ENCODE measurements around the gene DOK3.

DOK3 gene

GRCh38 chr5:177512736-177513380 lies 3.2 kb upstream of the DOK3 start:
- TF ChIP-seq, protein P1, sequence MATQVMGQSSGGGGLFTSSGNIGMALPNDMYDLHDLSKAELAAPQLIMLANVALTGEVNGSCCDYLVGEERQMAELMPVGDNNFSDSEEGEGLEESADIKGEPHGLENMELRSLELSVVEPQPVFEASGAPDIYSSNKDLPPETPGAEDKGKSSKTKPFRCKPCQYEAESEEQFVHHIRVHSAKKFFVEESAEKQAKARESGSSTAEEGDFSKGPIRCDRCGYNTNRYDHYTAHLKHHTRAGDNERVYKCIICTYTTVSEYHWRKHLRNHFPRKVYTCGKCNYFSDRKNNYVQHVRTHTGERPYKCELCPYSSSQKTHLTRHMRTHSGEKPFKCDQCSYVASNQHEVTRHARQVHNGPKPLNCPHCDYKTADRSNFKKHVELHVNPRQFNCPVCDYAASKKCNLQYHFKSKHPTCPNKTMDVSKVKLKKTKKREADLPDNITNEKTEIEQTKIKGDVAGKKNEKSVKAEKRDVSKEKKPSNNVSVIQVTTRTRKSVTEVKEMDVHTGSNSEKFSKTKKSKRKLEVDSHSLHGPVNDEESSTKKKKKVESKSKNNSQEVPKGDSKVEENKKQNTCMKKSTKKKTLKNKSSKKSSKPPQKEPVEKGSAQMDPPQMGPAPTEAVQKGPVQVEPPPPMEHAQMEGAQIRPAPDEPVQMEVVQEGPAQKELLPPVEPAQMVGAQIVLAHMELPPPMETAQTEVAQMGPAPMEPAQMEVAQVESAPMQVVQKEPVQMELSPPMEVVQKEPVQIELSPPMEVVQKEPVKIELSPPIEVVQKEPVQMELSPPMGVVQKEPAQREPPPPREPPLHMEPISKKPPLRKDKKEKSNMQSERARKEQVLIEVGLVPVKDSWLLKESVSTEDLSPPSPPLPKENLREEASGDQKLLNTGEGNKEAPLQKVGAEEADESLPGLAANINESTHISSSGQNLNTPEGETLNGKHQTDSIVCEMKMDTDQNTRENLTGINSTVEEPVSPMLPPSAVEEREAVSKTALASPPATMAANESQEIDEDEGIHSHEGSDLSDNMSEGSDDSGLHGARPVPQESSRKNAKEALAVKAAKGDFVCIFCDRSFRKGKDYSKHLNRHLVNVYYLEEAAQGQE (IDR thresholded peaks at IDR 0.05; ENCODE audit: insufficient read depth in 1 of 2, low read depth in 2 of 2, low read length in 2 of 2) = no peak
- TF ChIP-seq FOXP2 (optimal IDR thresholded peaks at IDR 0.05; ENCODE audit: borderline replicate concordance, extremely low read depth, extremely low read length, insufficient read depth) = no peak
- no peak for TF ChIP-seq POLR2AphosphoS5 (IDR thresholded peaks at IDR 0.05; ENCODE audit: low read depth, low read length)
- TF ChIP-seq SIN3A (IDR thresholded peaks at IDR 0.05; ENCODE audit: borderline replicate concordance, insufficient read depth, low read length) = no peak
- no peak for TF ChIP-seq TAF1 (IDR thresholded peaks at IDR 0.05; ENCODE audit: borderline replicate concordance, insufficient read depth, low read length)

GRCh38 chr5:177511796-177512675 lies 2.4 kb upstream of the DOK3 start:
- no peak for TF ChIP-seq SIN3A (IDR thresholded peaks at IDR 0.05; ENCODE audit: borderline replicate concordance, insufficient read depth, low read length)
- no peak for TF ChIP-seq FOXP2 (optimal IDR thresholded peaks at IDR 0.05; ENCODE audit: borderline replicate concordance, extremely low read depth, extremely low read length, insufficient read depth)
- TF ChIP-seq, protein P1 (IDR thresholded peaks at IDR 0.05; ENCODE audit: insufficient read depth in 1 of 2, low read depth in 2 of 2, low read length in 2 of 2) = no peak
- no peak for TF ChIP-seq POLR2AphosphoS5 (IDR thresholded peaks at IDR 0.05; ENCODE audit: low read depth, low read length)
- TF ChIP-seq TAF1 (IDR thresholded peaks at IDR 0.05; ENCODE audit: borderline replicate concordance, insufficient read depth, low read length) = no peak

DNA sequence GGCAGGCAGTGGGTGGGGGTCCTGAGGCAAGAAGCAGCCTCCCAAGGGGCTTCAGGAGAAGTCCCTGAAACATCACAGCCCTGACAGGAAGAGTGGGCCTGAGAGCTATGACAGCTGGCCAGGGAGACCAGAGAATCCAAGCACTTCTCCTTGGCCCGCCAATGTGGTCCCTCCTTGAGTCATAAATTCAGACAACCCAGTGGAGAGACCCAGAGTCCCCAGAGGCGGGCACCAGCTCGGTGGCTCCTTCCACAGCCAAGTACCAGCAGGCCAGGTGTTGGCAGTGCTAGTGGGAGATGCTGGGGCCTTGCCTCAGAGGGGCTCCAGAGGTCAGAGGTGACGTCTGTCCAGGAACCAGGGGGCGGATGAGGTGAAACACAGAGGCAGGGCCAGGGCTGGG lies 1.6 kb upstream of the DOK3 start:
- TF ChIP-seq SIN3A (IDR thresholded peaks at IDR 0.05; ENCODE audit: borderline replicate concordance, insufficient read depth, low read length) = no peak
- no peak for TF ChIP-seq POLR2AphosphoS5 (IDR thresholded peaks at IDR 0.05; ENCODE audit: low read depth, low read length)
- TF ChIP-seq, protein P1 (IDR thresholded peaks at IDR 0.05; ENCODE audit: insufficient read depth in 1 of 2, low read depth in 2 of 2, low read length in 2 of 2) = no peak
- TF ChIP-seq TAF1 (IDR thresholded peaks at IDR 0.05; ENCODE audit: borderline replicate concordance, insufficient read depth, low read length) = no peak
- TF ChIP-seq FOXP2 (optimal IDR thresholded peaks at IDR 0.05; ENCODE audit: borderline replicate concordance, extremely low read depth, extremely low read length, insufficient read depth) = no peak

- TF ChIP-seq, protein P1 (IDR thresholded peaks at IDR 0.05; ENCODE audit: insufficient read depth in 1 of 2, low read depth in 2 of 2, low read length in 2 of 2) = no peak
- TF ChIP-seq FOXP2 (optimal IDR thresholded peaks at IDR 0.05; ENCODE audit: borderline replicate concordance, extremely low read depth, extremely low read length, insufficient read depth) (no peak), TAF1 (IDR thresholded peaks at IDR 0.05; ENCODE audit: borderline replicate concordance, insufficient read depth, low read length) (no peak), SIN3A (IDR thresholded peaks at IDR 0.05; ENCODE audit: borderline replicate concordance, insufficient read depth, low read length) (no peak), POLR2AphosphoS5 (IDR thresholded peaks at IDR 0.05; ENCODE audit: low read depth, low read length) (no peak)
Observed at GRCh38 chr5:177510567-177511053, 984 bp upstream of the DOK3 start.

Data from PFSK-1 (cell line).